ENCODE measurements around the gene GATD1.
"Not testable (repeated sequence)": the region's sequence is repeated elsewhere in the genome, so short reads cannot be mapped to it uniquely, and the experiment has no call there.

Gene GATD1

DNA sequence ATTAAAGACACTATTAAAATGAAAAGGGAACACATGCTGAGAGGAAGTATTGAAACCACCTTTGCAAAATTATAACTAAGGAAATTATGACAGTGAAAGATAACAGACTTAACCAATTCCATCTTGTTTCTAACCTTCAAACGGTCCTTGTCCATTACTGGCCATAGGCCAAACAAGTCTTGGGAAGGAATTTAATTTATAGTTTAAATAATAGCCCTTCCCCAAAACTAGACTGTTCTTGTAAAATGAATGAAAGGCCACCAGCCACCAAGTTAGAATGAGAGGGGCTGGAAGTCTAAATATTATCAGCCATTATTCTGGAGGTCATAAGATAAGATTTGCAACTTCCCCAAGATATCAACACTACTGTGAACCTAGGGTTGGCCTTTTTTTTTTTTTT, 31.9 kb downstream of the GATD1 start:
- TF ChIP-seq, protein P1, sequence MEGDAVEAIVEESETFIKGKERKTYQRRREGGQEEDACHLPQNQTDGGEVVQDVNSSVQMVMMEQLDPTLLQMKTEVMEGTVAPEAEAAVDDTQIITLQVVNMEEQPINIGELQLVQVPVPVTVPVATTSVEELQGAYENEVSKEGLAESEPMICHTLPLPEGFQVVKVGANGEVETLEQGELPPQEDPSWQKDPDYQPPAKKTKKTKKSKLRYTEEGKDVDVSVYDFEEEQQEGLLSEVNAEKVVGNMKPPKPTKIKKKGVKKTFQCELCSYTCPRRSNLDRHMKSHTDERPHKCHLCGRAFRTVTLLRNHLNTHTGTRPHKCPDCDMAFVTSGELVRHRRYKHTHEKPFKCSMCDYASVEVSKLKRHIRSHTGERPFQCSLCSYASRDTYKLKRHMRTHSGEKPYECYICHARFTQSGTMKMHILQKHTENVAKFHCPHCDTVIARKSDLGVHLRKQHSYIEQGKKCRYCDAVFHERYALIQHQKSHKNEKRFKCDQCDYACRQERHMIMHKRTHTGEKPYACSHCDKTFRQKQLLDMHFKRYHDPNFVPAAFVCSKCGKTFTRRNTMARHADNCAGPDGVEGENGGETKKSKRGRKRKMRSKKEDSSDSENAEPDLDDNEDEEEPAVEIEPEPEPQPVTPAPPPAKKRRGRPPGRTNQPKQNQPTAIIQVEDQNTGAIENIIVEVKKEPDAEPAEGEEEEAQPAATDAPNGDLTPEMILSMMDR (IDR thresholded peaks at IDR 0.05; ENCODE audit: low read depth, low read length, missing control alignments) = no peak

DNA sequence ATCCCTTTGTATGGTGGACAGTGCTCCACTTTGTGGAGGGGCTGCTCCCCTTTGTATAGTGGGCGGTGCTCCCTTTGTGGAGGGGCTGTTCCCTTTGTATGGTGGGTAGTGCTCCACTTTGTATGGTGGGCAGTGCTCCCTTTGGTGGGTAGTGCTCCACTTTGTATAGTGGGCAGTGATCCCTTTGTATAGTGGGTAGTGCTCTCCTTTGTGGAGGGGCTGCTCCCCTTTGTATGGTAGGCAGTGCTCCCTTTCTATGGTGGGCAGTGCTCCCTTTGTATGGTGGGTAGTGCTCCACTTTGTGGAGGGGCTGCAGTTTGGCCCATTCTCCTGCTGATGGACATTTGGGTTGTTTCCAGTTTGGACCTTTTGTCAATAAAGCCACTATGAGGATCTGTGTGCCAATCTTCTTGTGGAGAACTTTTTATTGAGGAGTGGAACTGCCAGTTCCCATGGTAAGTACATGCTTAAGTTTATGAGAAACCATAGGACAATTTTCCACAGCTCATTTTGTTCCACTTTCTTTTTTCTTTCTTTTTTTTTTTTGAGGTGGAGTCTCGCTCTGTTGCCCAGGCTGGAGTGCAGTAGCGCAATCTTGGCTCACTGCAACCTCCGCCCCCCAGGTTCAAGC, 34.6 kb downstream of the GATD1 start:
- no peak for DNase-seq (ENCODE audit: extremely low read depth, low read depth)
- TF ChIP-seq, protein P1 (IDR thresholded peaks at IDR 0.05; ENCODE audit: low read depth, low read length, missing control alignments) = no peak
- H3K4me3 ChIP-seq (replicated peaks; ENCODE audit: low read depth, low read length) = no peak overlapping the region

More for the DNA sequence above, 31.9 kb downstream of the GATD1 start:
- H3K4me3 ChIP-seq (replicated peaks; ENCODE audit: low read depth, low read length) = no peak overlapping the region
- DNase-seq (ENCODE audit: extremely low read depth, low read depth) = no peak

DNA sequence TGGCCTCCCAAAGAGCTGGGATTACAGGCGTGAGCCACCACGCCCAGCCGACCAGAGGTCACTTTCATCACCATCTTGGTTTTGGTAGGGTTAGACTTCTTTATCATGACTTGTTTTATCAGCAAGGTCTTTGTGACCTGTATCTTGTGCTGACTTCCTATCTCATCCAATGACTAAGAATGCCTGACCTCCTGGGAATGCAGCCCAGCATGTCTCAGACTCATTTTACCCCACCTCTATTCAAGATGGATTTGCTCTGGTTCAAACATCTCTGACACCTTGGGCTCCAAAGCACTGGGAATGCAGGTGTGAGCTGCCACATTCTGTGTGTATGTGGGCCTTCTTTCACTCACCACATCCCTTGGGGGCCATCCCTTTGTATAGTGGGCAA, 35.1 kb downstream of the GATD1 start:
- no peak for DNase-seq (ENCODE audit: extremely low read depth, low read depth)
- H3K4me3 ChIP-seq (replicated peaks; ENCODE audit: low read depth, low read length) = no peak overlapping the region
- TF ChIP-seq, protein P1 (IDR thresholded peaks at IDR 0.05; ENCODE audit: low read depth, low read length, missing control alignments) = no peak

DNA sequence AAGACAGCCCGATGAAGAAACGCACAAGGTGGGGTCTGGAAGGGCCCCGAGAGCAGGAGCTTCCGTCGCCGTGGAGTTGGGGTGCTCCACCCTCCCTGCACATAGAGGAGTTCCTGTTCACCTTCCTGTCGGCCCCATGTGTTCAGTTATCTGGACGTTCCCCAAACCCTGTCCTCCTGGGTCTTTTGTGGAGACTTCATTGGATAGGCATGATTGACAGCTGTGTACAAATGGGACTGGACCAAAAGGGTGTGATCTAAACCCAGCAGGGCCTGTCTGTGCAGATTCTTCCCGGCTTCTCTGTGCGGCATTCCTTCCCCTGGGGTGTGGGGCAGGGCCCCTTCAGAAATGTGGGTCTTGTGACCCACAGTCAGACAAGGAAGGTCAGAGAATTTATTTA, 39.4 kb downstream of the GATD1 start:
- not testable (repeated sequence) for DNase-seq (ENCODE audit: extremely low read depth, low read depth); H3K4me3 ChIP-seq (replicated peaks; ENCODE audit: low read depth, low read length)

DNA sequence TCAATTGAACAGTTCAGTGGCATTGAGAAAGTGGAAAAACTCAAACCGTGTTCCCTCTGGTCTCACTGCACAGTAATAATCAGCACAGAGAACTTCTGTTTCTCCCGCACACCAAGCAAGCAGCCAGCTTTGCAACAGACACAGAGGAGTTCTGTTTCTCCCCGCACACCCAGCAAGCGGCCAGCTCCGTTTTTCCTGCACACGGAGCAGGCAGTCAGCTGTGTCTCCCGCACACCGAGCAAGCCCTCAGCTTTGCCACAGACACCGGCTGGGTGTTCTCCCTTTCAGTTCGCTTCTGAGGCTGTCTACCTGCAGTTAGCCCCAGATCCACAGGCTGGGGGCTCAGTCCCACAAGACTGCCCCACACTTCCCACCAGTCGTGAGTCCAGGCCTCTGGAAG, 39.9 kb downstream of the GATD1 start:
- no peak for DNase-seq (ENCODE audit: extremely low read depth, low read depth)
- TF ChIP-seq, protein P1 (IDR thresholded peaks at IDR 0.05; ENCODE audit: low read depth, low read length, missing control alignments) = no peak
- H3K4me3 ChIP-seq (replicated peaks; ENCODE audit: low read depth, low read length) = no peak overlapping the region

DNA sequence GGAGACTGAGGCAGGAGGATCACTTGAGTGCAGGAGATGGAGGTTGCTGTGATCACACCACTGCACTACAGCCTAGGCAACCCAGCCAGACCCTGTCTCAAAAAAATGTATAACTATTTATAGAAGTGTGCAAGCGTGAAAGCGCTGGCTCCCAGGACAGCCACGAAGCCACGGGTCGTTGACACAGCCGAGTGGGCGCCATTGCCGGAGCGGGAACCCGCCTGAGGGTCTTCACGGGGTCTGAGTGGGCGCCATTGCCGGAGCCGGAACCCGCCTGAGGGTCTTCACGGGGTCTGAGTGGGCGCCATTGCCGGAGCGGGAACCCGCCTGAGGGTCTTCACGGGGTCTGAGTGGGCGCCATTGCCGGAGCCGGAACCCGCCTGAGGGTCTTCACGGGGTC, 42.7 kb downstream of the GATD1 start:
- DNase-seq (ENCODE audit: extremely low read depth, low read depth); H3K4me3 ChIP-seq (replicated peaks; ENCODE audit: low read depth, low read length): not testable (repeated sequence)

DNA sequence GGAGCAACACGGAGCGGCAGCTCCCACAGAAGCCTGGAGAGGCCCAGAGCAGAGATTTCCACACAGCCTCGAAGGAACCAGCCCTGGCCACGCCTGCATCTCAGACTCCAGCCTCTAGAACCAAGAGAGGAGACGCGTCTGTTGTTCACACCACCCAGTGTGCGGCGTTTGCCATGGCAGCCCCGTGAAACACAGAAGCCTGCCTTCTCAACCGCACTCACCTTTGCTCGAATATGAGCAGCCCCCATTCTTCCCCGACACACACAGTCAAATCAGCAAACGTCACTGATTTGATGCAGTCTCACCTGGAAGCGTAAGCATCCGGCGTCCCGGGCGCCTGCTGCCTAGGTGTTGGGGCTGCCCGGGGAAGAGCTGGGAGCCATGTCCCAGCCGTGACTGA, 44.2 kb downstream of the GATD1 start:
- DNase-seq (ENCODE audit: extremely low read depth, low read depth) = no peak
- H3K4me3 ChIP-seq (replicated peaks; ENCODE audit: low read depth, low read length) = no peak overlapping the region
- TF ChIP-seq, protein P1 (IDR thresholded peaks at IDR 0.05; ENCODE audit: low read depth, low read length, missing control alignments) = no peak

DNA sequence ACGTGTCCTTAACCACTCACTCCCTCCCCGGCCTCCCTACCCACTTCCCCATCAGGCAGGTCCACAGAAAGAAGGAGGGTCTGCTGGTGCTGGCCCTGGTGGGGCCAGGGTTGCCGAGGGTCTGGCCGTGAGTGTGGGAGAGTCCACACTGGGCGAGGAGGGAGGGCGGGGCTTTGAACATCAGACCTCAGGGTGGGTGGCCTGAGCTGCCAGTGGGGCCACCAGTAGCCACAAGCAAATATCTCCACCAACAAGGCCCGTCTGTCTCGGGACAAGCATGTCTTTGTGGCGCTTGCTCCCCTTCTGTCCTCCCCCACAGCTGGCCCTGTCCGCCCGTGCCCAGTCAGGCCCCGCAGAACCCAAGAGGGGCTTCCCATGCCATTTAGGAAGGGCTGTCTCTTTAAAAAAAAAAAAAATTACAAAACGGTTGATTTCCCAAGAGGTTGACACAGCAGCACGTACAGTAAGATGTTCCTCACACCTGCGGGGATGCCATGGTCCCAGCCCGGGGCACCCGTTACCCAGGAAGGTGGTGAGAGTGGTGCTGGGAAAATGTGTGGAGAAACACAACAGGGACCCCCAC, 47.7 kb downstream of the GATD1 start:
- DNase-seq (ENCODE audit: extremely low read depth, low read depth) = no peak
- TF ChIP-seq, protein P1 (IDR thresholded peaks at IDR 0.05; ENCODE audit: low read depth, low read length, missing control alignments) = no peak
- no peak overlapping the region for H3K4me3 ChIP-seq (replicated peaks; ENCODE audit: low read depth, low read length)
